HepG2 (cell line): ENCODE measurements around the gene MPLKIP. TPM values are rescaled to one million over a fixed set of nuclear protein-coding genes. Genes with fewer than 3 reads are reported as not detected.

ENCODE experiments used
- ATAC-seq: fragments of 200-7000 bp; cut with Tn5 transposase; 3 replicates; pipeline ENCODE4 v1.9.1; 2020; ENCODE audit warnings: mild to moderate bottlenecking, moderate library complexity
- BruUV-seq: library from RNA; stranded (reverse); fragments of 400-500 nt; replicated peaks from 2 replicates; lab custom pipeline; 2021; lab: Mats Ljungman, UMichigan
- CTCF ChIA-PET: fragments of 300-600 bp; formaldehyde crosslinking; extraction: SDS; loops from one replicate; lab custom pipeline; 2021; ENCODE audit warnings: low total read pairs, inconsistent platforms, low intra/inter-chr PET ratio; lab: Yijun Ruan, JAX
- POLR2A ChIA-PET: fragments of 350-600 bp; sonication (Branson Sonifier 250); formaldehyde crosslinking; loops from one replicate; lab custom pipeline; 2020; ENCODE audit warnings: antibody characterized with exemption, inconsistent platforms; lab: Yijun Ruan, JAX
- DNase-seq: peaks from one replicate; pipeline ENCODE4 v3.0.0-alpha.2; 2015; ENCODE audit warnings: low spot score
- FAIRE-seq: peaks from 3 replicates; lab custom pipeline; 2011; peaks lifted over from hg19 to GRCh38; lab: Jason Lieb, UNC
- H2AFZ ChIP-seq: one replicate; pipeline ENCODE4 v1.6.1; 2011; ENCODE audit warnings: low read length, inconsistent platforms
- H3K27ac ChIP-seq: fragments of 300-600 bp; 3 replicates; pipeline ENCODE4 v1.8.0; 2011; ENCODE audit warnings: mixed run types, mild to moderate bottlenecking, mixed read lengths, low read length, inconsistent platforms; ENCODE audit not compliant: insufficient read depth; ENCODE audit errors: extremely low read length
- H3K27me3 ChIP-seq, 2 experiments: fragments of 200-600 bp in 1 of 2; 2 replicates in 1 of 2; 3 replicates in 1 of 2; pipeline versions ENCODE4 v1.6.0 to v1.8.0; 2011; ENCODE audit warnings: low read length in 2 of 2, mild to moderate bottlenecking in 2 of 2, moderate library complexity in 2 of 2, inconsistent platforms in 1 of 2; ENCODE audit not compliant: insufficient read depth in 2 of 2, control insufficient read depth in 1 of 2
- H3K36me3 ChIP-seq, 2 experiments: fragments of 200-600 bp in 1 of 2; replicated peaks in 1 of 2; 2 replicates in 1 of 2; 3 replicates in 1 of 2; pipeline versions ENCODE4 v1.5.1 to v1.8.0; 2011; ENCODE audit warnings: low read length in 2 of 2, inconsistent platforms in 1 of 2; ENCODE audit not compliant: insufficient read depth in 2 of 2, control insufficient read depth in 1 of 2
- H3K4me1 ChIP-seq: 2 replicates; pipeline ENCODE4 v1.5.1; 2012; ENCODE audit warnings: low read length, inconsistent platforms; ENCODE audit not compliant: insufficient read depth
- H3K4me2 ChIP-seq: 2 replicates; pipeline ENCODE4 v1.6.0; 2011; ENCODE audit warnings: low read depth, low read length, inconsistent platforms
- H3K4me3 ChIP-seq, 3 experiments: fragments of 200-600 bp in 1 of 3; sonication (generic), shearing (Covaris generic) in 1 of 3; replicated peaks in 1 of 3; 2 replicates each; pipeline ENCODE4 v1.5.1; 2011 to 2016; ENCODE audit warnings: low read length in 3 of 3, inconsistent platforms in 2 of 3, low read depth in 2 of 3, mild to moderate bottlenecking in 2 of 3, control low read depth in 1 of 3, mixed read lengths in 1 of 3; ENCODE audit not compliant: insufficient read depth in 1 of 3
- H3K79me2 ChIP-seq: one replicate; pipeline ENCODE4 v1.6.1; 2011; ENCODE audit warnings: low read length, inconsistent platforms; ENCODE audit not compliant: insufficient read depth
- H3K9ac ChIP-seq: 2 replicates; pipeline ENCODE4 v1.6.0; 2011; ENCODE audit warnings: mild to moderate bottlenecking, low read depth, low read length, inconsistent platforms; ENCODE audit not compliant: insufficient read depth
- H3K9me3 ChIP-seq: 2 replicates; pipeline ENCODE4 v1.5.1; 2012; ENCODE audit warnings: mild to moderate bottlenecking, low read length
- H4K20me1 ChIP-seq: 2 replicates; pipeline ENCODE4 v1.6.0; 2011; ENCODE audit warnings: inconsistent platforms, mild to moderate bottlenecking, low read length, moderate library complexity; ENCODE audit not compliant: insufficient read depth
- ISX ChIP-seq: sonication (generic); formaldehyde crosslinking; conservative IDR thresholded peaks from 2 replicates; pipeline ENCODE4 v1.5.0; 2020; ENCODE audit warnings: missing genetic modification reagents
- POLR2A ChIP-seq, 2 experiments: IDR thresholded peaks; 2 replicates each; pipeline ENCODE4 v1.6.1; 2011; ENCODE audit warnings: low read depth in 2 of 2, low read length in 2 of 2, mild to moderate bottlenecking in 1 of 2, moderate library complexity in 1 of 2; ENCODE audit not compliant: insufficient read depth in 1 of 2
- TBX2 ChIP-seq: sonication (generic); formaldehyde crosslinking; IDR thresholded peaks from 2 replicates; pipeline ENCODE4 v1.5.0; 2020; ENCODE audit warnings: missing genetic modification reagents, mild to moderate bottlenecking, borderline replicate concordance
- ZNF709 ChIP-seq: sonication (generic); formaldehyde crosslinking; IDR thresholded peaks from 2 replicates; pipeline ENCODE4 v1.5.0; 2020; ENCODE audit warnings: mild to moderate bottlenecking, missing genetic modification reagents
- whole genome bisulfite sequencing: methylation state at CpG from one replicate; pipeline ENCODE4 v1.1.6; 2017; ENCODE audit warnings: low lambda C conversion rate; 5-methylcytosine and 5-hydroxymethylcytosine counted together
- in situ Hi-C: cut with HindIII; loops from 2 replicates; pipeline ENCODE4 v1.10.0; 2017; ENCODE audit warnings: low pct_unique_long_range_greater_than_20kb; ENCODE audit not compliant: extremely low pct_ligation_motif_present
- intact Hi-C: fragments of 100-400 bp; cut with micrococcal nuclease; formaldehyde crosslinking; loops from one replicate; pipeline ENCODE4 v1.10.0; 2022; ENCODE audit not compliant: unreplicated experiment
- polyA plus RNA-seq, 8 experiments: library from polyadenylated mRNA; depleted of rRNA in 3 of 8; stranded (reverse) in 7 of 8; unstranded in 1 of 8; fragments of >200 nt; fragmentation: Illumina TruSeq in 4 of 8; extraction: Trizol in 4 of 8; gene quantifications; 2 replicates each; pipeline versions ENCODE4 v1.2.1 to v1.2.3, GENCODE V29; 2011 to 2016; ENCODE audit warnings: low read depth in 4 of 8, missing spikeins in 1 of 8, mixed read lengths in 1 of 8; ENCODE audit not compliant: insufficient read depth in 1 of 8
- total RNA-seq, 5 experiments: library from RNA; depleted of rRNA; stranded (reverse); fragments of >200 nt; fragmentation: Illumina TruSeq; extraction: Trizol; gene quantifications; 2 replicates each; pipeline ENCODE4 v1.2.3, GENCODE V29; 2016; ENCODE audit warnings: low read depth in 1 of 5
- TF ChIP-seq, protein P1 (sequence below): sonication (generic); formaldehyde crosslinking; conservative IDR thresholded peaks from 2 replicates; pipeline ENCODE4 v1.4.0; 2020; ENCODE audit warnings: mild to moderate bottlenecking, missing genetic modification reagents, moderate library complexity

Gene MPLKIP
- total and polyA plus RNA-seq, 2 of the 13 experiments (the other 11 are each of a cell fraction or from before 2014, with no cell fraction given) = 40.1 to 45.7 TPM

DNA sequence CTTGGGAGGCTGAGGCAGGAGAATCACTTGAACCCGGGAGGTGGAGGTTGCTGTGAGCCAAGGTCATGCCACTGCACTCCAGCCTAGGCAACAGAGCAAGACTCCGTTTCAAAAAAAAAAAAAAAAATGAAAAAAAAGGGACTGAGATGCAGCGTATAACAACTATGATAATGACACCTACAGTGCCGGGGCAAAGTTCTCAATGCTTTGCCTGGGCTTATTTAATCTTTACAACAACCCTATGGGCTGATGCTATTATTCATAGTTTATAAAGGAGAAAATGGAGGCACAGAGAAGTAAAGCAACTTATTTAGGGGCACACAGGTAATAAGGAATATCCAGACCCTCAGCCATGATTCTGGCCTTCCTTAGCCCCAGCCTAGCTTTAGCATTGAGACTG is 48.0 kb upstream of the MPLKIP start (continued):
- TF ChIP-seq, protein P1, sequence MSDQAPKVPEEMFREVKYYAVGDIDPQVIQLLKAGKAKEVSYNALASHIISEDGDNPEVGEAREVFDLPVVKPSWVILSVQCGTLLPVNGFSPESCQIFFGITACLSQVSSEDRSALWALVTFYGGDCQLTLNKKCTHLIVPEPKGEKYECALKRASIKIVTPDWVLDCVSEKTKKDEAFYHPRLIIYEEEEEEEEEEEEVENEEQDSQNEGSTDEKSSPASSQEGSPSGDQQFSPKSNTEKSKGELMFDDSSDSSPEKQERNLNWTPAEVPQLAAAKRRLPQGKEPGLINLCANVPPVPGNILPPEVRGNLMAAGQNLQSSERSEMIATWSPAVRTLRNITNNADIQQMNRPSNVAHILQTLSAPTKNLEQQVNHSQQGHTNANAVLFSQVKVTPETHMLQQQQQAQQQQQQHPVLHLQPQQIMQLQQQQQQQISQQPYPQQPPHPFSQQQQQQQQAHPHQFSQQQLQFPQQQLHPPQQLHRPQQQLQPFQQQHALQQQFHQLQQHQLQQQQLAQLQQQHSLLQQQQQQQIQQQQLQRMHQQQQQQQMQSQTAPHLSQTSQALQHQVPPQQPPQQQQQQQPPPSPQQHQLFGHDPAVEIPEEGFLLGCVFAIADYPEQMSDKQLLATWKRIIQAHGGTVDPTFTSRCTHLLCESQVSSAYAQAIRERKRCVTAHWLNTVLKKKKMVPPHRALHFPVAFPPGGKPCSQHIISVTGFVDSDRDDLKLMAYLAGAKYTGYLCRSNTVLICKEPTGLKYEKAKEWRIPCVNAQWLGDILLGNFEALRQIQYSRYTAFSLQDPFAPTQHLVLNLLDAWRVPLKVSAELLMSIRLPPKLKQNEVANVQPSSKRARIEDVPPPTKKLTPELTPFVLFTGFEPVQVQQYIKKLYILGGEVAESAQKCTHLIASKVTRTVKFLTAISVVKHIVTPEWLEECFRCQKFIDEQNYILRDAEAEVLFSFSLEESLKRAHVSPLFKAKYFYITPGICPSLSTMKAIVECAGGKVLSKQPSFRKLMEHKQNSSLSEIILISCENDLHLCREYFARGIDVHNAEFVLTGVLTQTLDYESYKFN (CRISPR knock-in tag) = no peak
- TF ChIP-seq ISX (no peak), ZNF709 (no peak)

DNA sequence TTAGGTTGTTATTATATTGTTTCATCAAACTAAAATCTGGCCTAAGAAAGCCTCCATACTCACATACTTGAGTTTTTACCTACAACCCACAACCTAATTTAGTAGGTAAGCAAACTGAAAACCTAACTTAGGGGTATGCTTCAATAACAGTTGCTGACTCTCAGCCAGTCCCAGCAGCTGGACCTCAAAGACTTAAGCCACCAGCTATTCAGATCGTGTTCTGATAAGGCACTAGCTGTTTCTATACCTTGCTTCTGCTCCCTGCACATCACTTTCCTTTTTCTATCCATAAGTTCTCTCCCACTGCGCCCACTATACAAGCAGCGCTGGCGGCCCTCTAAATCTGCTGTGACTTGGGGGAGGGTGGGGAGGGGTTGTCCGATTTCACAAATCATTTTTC is 42.6 kb upstream of the MPLKIP start:
- no peak for FAIRE-seq
- Histone ChIP-seq H3K27ac (no peak overlapping the region), H3K79me2 (no peaks in the 10 kb centered on the region), H3K9me3 (no peaks in the 10 kb centered on the region), H3K9ac (no peak overlapping the region), H3K36me3 (no peaks in the 10 kb centered on the region), H3K4me3 (no peak overlapping the region), H3K4me1 (no peaks in the 10 kb centered on the region), H2AFZ (no peak overlapping the region), H3K4me2 (no peak overlapping the region), H3K27me3 (no peaks in the 10 kb centered on the region), H4K20me1 (no peaks in the 10 kb centered on the region)
- intact Hi-C loops (no loop called here), in situ Hi-C loops (no loop called here)
- ChIA-PET CTCF (no interaction called here), POLR2A (interaction anchor here (0.8 kb wide), 1 partner anchor 43 kb away, joined by 4 read pairs; the partner anchor contains the start of genes MPLKIP and SUGCT)
- DNase-seq = no peak
- no TSS peak for BruUV-seq
- 92% methylated on average over 5 of the region's 5 CpGs for WGBS
- no peak for ATAC-seq
- TF ChIP-seq TBX2 = no peak
- no peak for TF ChIP-seq POLR2A (IDR thresholded peaks at IDR 0.05; ENCODE audit: insufficient read depth in 1 of 2, low read depth in 2 of 2, low read length in 2 of 2)
